K562 (cell line): ENCODE measurements around the gene FAM200A. TPM values are rescaled to one million over a fixed set of nuclear protein-coding genes. Genes with fewer than 3 reads are reported as not detected.

Experiments used
- ATAC-seq: fragments of 200-7000 bp; cut with Tn5 transposase; 3 replicates; pipeline ENCODE4 v1.9.1; 2020; ENCODE audit warnings: moderate library complexity
- BruUV-seq: library from RNA; stranded (reverse); fragments of 400-500 nt; replicated peaks from 2 replicates; lab custom pipeline; 2021; lab: Mats Ljungman, UMichigan
- CTCF ChIA-PET: fragments of 300-600 bp; formaldehyde crosslinking; extraction: SDS; loops from one replicate; lab custom pipeline; 2021; ENCODE audit warnings: low intra/inter-chr PET ratio; lab: Yijun Ruan, JAX
- POLR2A ChIA-PET: fragments of 300-600, 350-650 bp; sonication (Branson Sonifier 250); formaldehyde crosslinking; extraction: SDS; loops from one replicate; lab custom pipeline; 2021; ENCODE audit warnings: antibody characterized with exemption, inconsistent platforms; lab: Yijun Ruan, JAX
- DNase-seq, 4 experiments: peaks; one replicate each; pipeline versions ENCODE4 v3.0.0 to v3.0.0-alpha.2; 2011 to 2018; ENCODE audit warnings: low spot score in 3 of 4, mixed read lengths in 3 of 4; ENCODE audit errors: extremely low read depth in 1 of 4
- FAIRE-seq: peaks from 2 replicates; lab custom pipeline; 2011; peaks lifted over from hg19 to GRCh38; lab: Jason Lieb, UNC
- H2AFZ ChIP-seq: 2 replicates; pipeline ENCODE4 v1.6.0; 2011; ENCODE audit warnings: low read depth, low read length, control low read depth, inconsistent platforms
- H3K27ac ChIP-seq: fragments of 200-600 bp; 3 replicates; pipeline ENCODE4 v1.8.0; 2011; ENCODE audit warnings: low read depth, mild to moderate bottlenecking, control low read depth, inconsistent platforms, low read length, moderate library complexity, mixed read lengths; ENCODE audit errors: extremely low read depth
- H3K27me3 ChIP-seq, 2 experiments: fragments of 300-600 bp in 1 of 2; 2 replicates in 1 of 2; 3 replicates in 1 of 2; pipeline versions ENCODE4 v1.6.0 to v1.8.0; 2011; ENCODE audit warnings: inconsistent platforms in 2 of 2, low read length in 2 of 2, mild to moderate bottlenecking in 1 of 2, mixed read lengths in 1 of 2, moderate library complexity in 1 of 2; ENCODE audit not compliant: control insufficient read depth in 2 of 2, insufficient read depth in 2 of 2
- H3K36me3 ChIP-seq: fragments of 300-600 bp; 3 replicates; pipeline ENCODE4 v1.8.0; 2011; ENCODE audit warnings: mild to moderate bottlenecking, low read length, inconsistent platforms; ENCODE audit not compliant: control insufficient read depth, insufficient read depth
- H3K4me1 ChIP-seq, 2 experiments: fragments of 200-600 bp in 1 of 2; replicated peaks in 1 of 2; 2 replicates in 1 of 2; 3 replicates in 1 of 2; pipeline versions ENCODE4 v1.5.1 to v1.8.0; 2011; ENCODE audit warnings: inconsistent platforms in 2 of 2, low read length in 2 of 2, mild to moderate bottlenecking in 1 of 2, mixed read lengths in 1 of 2, moderate library complexity in 1 of 2; ENCODE audit not compliant: control insufficient read depth in 2 of 2, insufficient read depth in 2 of 2
- H3K4me2 ChIP-seq: 2 replicates; pipeline ENCODE4 v1.6.1; 2011; ENCODE audit warnings: low read length, control low read depth, inconsistent platforms, mixed read lengths; ENCODE audit not compliant: insufficient read depth
- H3K4me3 ChIP-seq: fragments of 200-600 bp; sonication (generic), shearing (Covaris generic); 2 replicates; pipeline ENCODE4 v1.5.1; 2016; ENCODE audit warnings: control low read depth, inconsistent platforms
- H3K79me2 ChIP-seq: fragments of 200-600 bp; 3 replicates; pipeline ENCODE4 v1.8.0; 2011; ENCODE audit warnings: low read length, inconsistent platforms; ENCODE audit not compliant: control insufficient read depth, insufficient read depth
- H3K9ac ChIP-seq, 2 experiments: 2 replicates each; pipeline versions ENCODE4 v1.6.0 to v1.6.1; 2011; ENCODE audit warnings: low read depth in 2 of 2, low read length in 2 of 2, control low read depth in 1 of 2, inconsistent platforms in 1 of 2, mild to moderate bottlenecking in 1 of 2, mixed read lengths in 1 of 2; ENCODE audit not compliant: insufficient read depth in 1 of 2
- H3K9me1 ChIP-seq: one replicate; pipeline ENCODE4 v1.6.0; 2011; ENCODE audit warnings: inconsistent platforms, mild to moderate bottlenecking, low read length, moderate library complexity; ENCODE audit not compliant: control insufficient read depth, insufficient read depth
- H3K9me3 ChIP-seq: replicated peaks from 2 replicates; pipeline ENCODE4 v1.5.1; 2011; ENCODE audit warnings: low read depth, low read length, inconsistent platforms; ENCODE audit not compliant: control insufficient read depth, insufficient read depth
- H4K20me1 ChIP-seq: replicated peaks from 2 replicates; pipeline ENCODE4 v1.6.1; 2011; ENCODE audit warnings: low read length, inconsistent platforms, mixed read lengths; ENCODE audit not compliant: control insufficient read depth, insufficient read depth
- HMGN3 ChIP-seq: IDR thresholded peaks from 2 replicates; pipeline ENCODE4 v1.6.1; 2011; ENCODE audit warnings: borderline replicate concordance, low read depth, mild to moderate bottlenecking, mixed read lengths, low read length; ENCODE audit not compliant: insufficient read length; ENCODE audit errors: extremely low read depth
- IRF2 ChIP-seq: sonication (generic); formaldehyde crosslinking; IDR thresholded peaks from 2 replicates; pipeline ENCODE4 v1.8.1; 2022; ENCODE audit warnings: mild to moderate bottlenecking, missing genetic modification reagents
- KAT2B ChIP-seq: IDR thresholded peaks from one replicate; pipeline ENCODE4 v1.6.1; 2012; ENCODE audit warnings: low read depth, mild to moderate bottlenecking, control low read depth, inconsistent platforms, low read length, moderate library complexity
- MECOM ChIP-seq: fragments of 250-450 bp; sonication (Bioruptor Pico); IDR thresholded peaks from 2 replicates; pipeline ENCODE4 v1.8.0; 2022; ENCODE audit warnings: inconsistent platforms
- MTF1 ChIP-seq: fragments of 250-450 bp; sonication (Bioruptor Pico); IDR thresholded peaks from 2 replicates; pipeline ENCODE4 v1.9.0; 2021; ENCODE audit warnings: moderate library complexity, mild to moderate bottlenecking, inconsistent platforms, borderline replicate concordance
- MXI1 ChIP-seq: IDR thresholded peaks from 2 replicates; pipeline ENCODE4 v1.6.1; 2011; ENCODE audit warnings: low read depth, mild to moderate bottlenecking, improper control_type of control experiment, low read length
- NFIC ChIP-seq: fragments of 450-650 bp; IDR thresholded peaks from 2 replicates; pipeline ENCODE4 v1.6.1; 2017; ENCODE audit warnings: mild to moderate bottlenecking, inconsistent platforms
- PATZ1 ChIP-seq: fragments of 250-450 bp; sonication (Bioruptor Pico); IDR thresholded peaks from 2 replicates; pipeline ENCODE4 v1.5.0; 2020; ENCODE audit warnings: mild to moderate bottlenecking, borderline replicate concordance
- PML ChIP-seq: IDR thresholded peaks from 2 replicates; pipeline ENCODE4 v1.6.1; 2012; ENCODE audit warnings: low read length, inconsistent platforms
- POLR2G ChIP-seq: fragments of 200-400 bp; formaldehyde crosslinking; IDR thresholded peaks from 2 replicates; pipeline ENCODE4 v1.6.1; 2017; ENCODE audit warnings: low read depth, mild to moderate bottlenecking, antibody characterized with exemption, low read length, moderate library complexity
- SMAD1 ChIP-seq: fragments of 150-350 bp; IDR thresholded peaks from 2 replicates; pipeline ENCODE4 v1.6.1; 2014; ENCODE audit warnings: low read length, low read depth; ENCODE audit not compliant: partially characterized antibody
- TAF9B ChIP-seq: fragments of 450-650 bp; IDR thresholded peaks from 2 replicates; pipeline ENCODE4 v1.6.1; 2018; ENCODE audit warnings: mild to moderate bottlenecking; ENCODE audit not compliant: partially characterized antibody
- TRIM28 ChIP-seq: fragments of 450-650 bp; IDR thresholded peaks from 2 replicates; pipeline ENCODE4 v1.6.1; 2017
- ZBTB26 ChIP-seq: fragments of 450-650 bp; formaldehyde crosslinking; IDR thresholded peaks from 2 replicates; pipeline ENCODE4 v1.4.0; 2022; ENCODE audit warnings: missing genetic modification characterization
- ZBTB8A ChIP-seq: fragments of 450-650 bp; IDR thresholded peaks from 2 replicates; pipeline ENCODE4 v1.6.1; 2018; ENCODE audit warnings: mild to moderate bottlenecking, moderate library complexity; ENCODE audit not compliant: partially characterized antibody
- ZC3H4 ChIP-seq: sonication (generic); formaldehyde crosslinking; IDR thresholded peaks from 2 replicates; pipeline ENCODE4 v1.9.0; 2021; ENCODE audit warnings: missing genetic modification reagents, borderline replicate concordance
- ZFP30 ChIP-seq: fragments of 250-450 bp; sonication (Bioruptor Pico); IDR thresholded peaks from 2 replicates; pipeline ENCODE4 v1.8.0; 2022; ENCODE audit warnings: moderate library complexity, mild to moderate bottlenecking, inconsistent platforms, borderline replicate concordance
- ZNF165 ChIP-seq: fragments of 250-450 bp; sonication (Bioruptor Pico); IDR thresholded peaks from 2 replicates; pipeline ENCODE4 v1.4.0; 2020; ENCODE audit warnings: borderline replicate concordance
- ZNF764 ChIP-seq: fragments of 250-450 bp; sonication (Bioruptor Pico); IDR thresholded peaks from 2 replicates; pipeline ENCODE4 v1.4.0; 2020; ENCODE audit warnings: low read depth, mild to moderate bottlenecking, moderate library complexity
- WGBS: fragments of 100-300 bp; shearing (Covaris generic); methylation state at CpG from one replicate; pipeline ENCODE4 v1.1.6; 2016; ENCODE audit warnings: low coverage, mixed read lengths; ENCODE audit not compliant: insufficient coverage; ENCODE audit errors: missing lambda C conversion rate; 5-methylcytosine and 5-hydroxymethylcytosine counted together
- in situ Hi-C: fragments of 300-500 bp; cut with MboI; formaldehyde crosslinking; loops from 4 replicates; pipeline ENCODE4 v1.15.0; 2018; ENCODE audit warnings: inconsistent platforms, mixed read lengths
- intact Hi-C: fragments of 100-400 bp; cut with micrococcal nuclease; formaldehyde crosslinking; loops from 2 replicates; pipeline ENCODE4 v1.14.2; 2022
- polyA plus RNA-seq, 8 experiments: library from polyadenylated mRNA; depleted of rRNA in 4 of 8; stranded (reverse) in 5 of 8; unstranded in 3 of 8; fragments of >200 nt; fragmentation: Nextera tagmentation in 2 of 8; fragmentation: Illumina TruSeq in 1 of 8; extraction: Ambion mirVana in 2 of 8; extraction: Trizol in 1 of 8; gene quantifications; 2 replicates each; pipeline versions ENCODE4 v1.2.1 to v1.2.3, GENCODE V29; 2011 to 2014; ENCODE audit warnings: inconsistent platforms in 1 of 8, missing spikeins in 1 of 8
- total RNA-seq, 7 experiments: library from RNA; depleted of rRNA in 6 of 7; stranded (reverse); fragments of >200 nt in 6 of 7; fragmentation: Illumina TruSeq in 2 of 7; extraction: Trizol in 2 of 7; gene quantifications; 2 replicates each; pipeline versions ENCODE4 v1.2.1 to v1.2.3, GENCODE V29; 2011 to 2021; ENCODE audit warnings: low replicate concordance in 1 of 7

Gene FAM200A
- total and polyA plus RNA-seq, 9 of the 15 experiments (the other 6 are each of a cell fraction or from before 2014, with no cell fraction given) = 3.3 to 11.2 (median 8.3) TPM

DNA sequence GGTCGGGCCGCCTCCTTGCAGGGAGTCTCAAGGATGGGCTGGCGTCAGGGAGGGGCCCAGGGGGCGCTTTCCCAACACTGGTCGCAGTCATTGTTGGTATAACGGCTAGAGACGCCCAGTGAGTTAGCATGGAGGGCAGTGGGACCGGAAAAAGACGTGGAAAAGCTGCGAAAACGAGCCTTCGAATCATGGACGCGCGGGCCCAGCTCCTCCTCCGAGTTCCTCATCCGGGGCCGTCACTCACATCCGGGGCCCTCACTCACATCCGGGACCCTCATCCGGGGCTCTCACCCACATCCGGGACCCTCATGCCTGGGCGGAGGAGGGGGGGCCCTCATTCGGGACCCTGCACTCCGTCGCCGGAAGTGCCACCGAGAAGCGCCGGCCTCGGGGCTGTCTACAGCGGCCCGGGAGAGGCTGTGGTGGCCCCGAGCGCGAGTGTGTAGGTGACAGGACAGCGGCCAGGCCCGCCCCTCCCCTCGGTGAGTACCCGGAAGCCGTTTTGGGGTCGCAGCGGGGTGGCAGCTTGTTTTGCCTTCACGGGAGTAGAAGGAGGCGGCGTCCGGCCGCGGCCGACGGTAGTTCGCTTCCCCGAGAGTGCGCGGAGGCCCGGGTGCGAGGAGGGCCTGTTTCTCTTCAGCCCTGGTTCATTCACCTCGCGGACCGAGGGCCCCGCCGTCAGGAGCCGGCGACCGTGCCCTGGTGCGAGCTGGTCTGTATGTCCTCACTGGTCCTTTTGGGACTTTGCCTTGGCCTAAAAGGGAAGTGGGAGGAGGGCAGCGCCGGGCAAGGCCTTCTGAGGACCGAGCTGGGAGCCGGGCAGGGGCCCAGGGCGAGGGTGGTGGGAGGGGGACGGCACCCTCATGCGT, 6.6 kb upstream of the FAM200A start, which contains the start of gene ZNF655:
Gene ZNF655, plus strand, starts transcription at position 337 of the 869 bp plus-strand sequence. CDS start 1,918 bp downstream, outside the sequence.
- Histone ChIP-seq H4K20me1 (peaks cover 15% of the 10 kb centered on the region; the same call in 1 of the 2 replicates), H3K27ac (peak within 1 kb of the TSS; percentile 95), H3K4me1 (peaks cover 16 to 23% of the 10 kb centered on the region in 2 experiments), H2AFZ (peak within 1 kb of the TSS; percentile 92), H3K9me1 (peaks cover 8% of the 10 kb centered on the region), H3K27me3 (no peaks in the 10 kb centered on the region), H3K79me2 (peaks cover 63% of the 10 kb centered on the region), H3K9ac (peak within 1 kb of the TSS; percentile 100), H3K4me3 (peak within 1 kb of the TSS; percentile 88), H3K4me2 (peak within 1 kb of the TSS; percentile 100), H3K36me3 (peaks cover 74% of the 10 kb centered on the region), H3K9me3 (no peaks in the 10 kb centered on the region)
- ChIA-PET POLR2A (interaction anchor here (0.6 to 4.5 kb wide), 32 partner anchors 8 to 1818 kb away, joined by 3 to 31 read pairs (median 4); partner anchors contain the start of genes BUD31, PDAP1, TRIM4 and ZKSCAN5), CTCF (no interaction called here)
- FAIRE-seq = peak; percentile 77
- peak; percentile 97 to 99 (median 98) for DNase-seq
- TSS peak; percentile 42 for BruUV-seq
- ATAC-seq = peak; percentile 92
- intact Hi-C loops = loop anchor here (2.0 to 10.0 kb wide), 2 partner anchors 58 to 84 kb away; partner anchors contain the start of genes ZNF789 and ZSCAN25
- in situ Hi-C loops = no loop called here
- WGBS = under 1% methylated on average over 71 of the region's 73 CpGs
- TF ChIP-seq TRIM28 (0 out of 2 replicates have a peak, but pooled peaks have one; percentile 21), ZBTB8A (no peak), ZNF764 (CRISPR knock-in tag) (no peak), PML (peak; percentile 86), ZC3H4 (CRISPR knock-in tag) (peak; percentile 56; the same call in 1 of the 2 replicates), SMAD1 (peak; percentile 72), KAT2B (no peak), ZNF165 (CRISPR knock-in tag) (no peak), IRF2 (CRISPR knock-in tag) (no peak), ZFP30 (no peak), PATZ1 (CRISPR knock-in tag) (0 out of 2 replicates have a peak, but pooled peaks have one; percentile 41), HMGN3 (peak; percentile 81), MXI1 (no peak), MECOM (CRISPR knock-in tag) (no peak), POLR2G (peak; percentile 99), MTF1 (CRISPR knock-in tag) (no peak), NFIC (peak; percentile 73), TAF9B (peak; percentile 83), ZBTB26 (no peak)
